Prostate gland (tissue), 2 donors: ENCODE results near the gene UCHL1.

Experiments
- CTCF ChIP-seq, 4 experiments: fragments of 200-600 bp in 2 of 4; fragments of 450-650 bp in 2 of 4; sonication (generic) in 2 of 4; IDR thresholded peaks; 1 replicate in 3 of 4; 2 replicates in 1 of 4; pipeline ENCODE4 v1.5.1; 2016 to 2019; ENCODE audit warnings: antibody characterized with exemption in 4 of 4, mild to moderate bottlenecking in 2 of 4, moderate library complexity in 2 of 4
- POLR2A ChIP-seq: fragments of 450-650 bp; IDR thresholded peaks from one replicate; pipeline ENCODE4 v1.6.1; 2016; ENCODE audit warnings: antibody characterized with exemption, mild to moderate bottlenecking
- POLR2AphosphoS5 ChIP-seq: sonication (generic); formaldehyde crosslinking; IDR thresholded peaks from one replicate; pipeline ENCODE4 v1.6.1; 2017; ENCODE audit warnings: antibody characterized with exemption

GRCh38 chr4:41260116-41260733 is 3.5 kb downstream of the UCHL1 start:
- TF ChIP-seq POLR2A = no peak
- no peak for TF ChIP-seq CTCF (IDR thresholded peaks at IDR 0.05)
- no peak for TF ChIP-seq POLR2AphosphoS5
